Endothelial cell of umbilical vein (primary cell): Measurements from ENCODE around the gene COMP. TPM values are rescaled to one million over a fixed set of nuclear protein-coding genes. Genes with fewer than 3 reads are reported as not detected.

Source experiments
- BruUV-seq: library from RNA; stranded (reverse); fragments of 400-500 nt; replicated peaks from 2 replicates; lab custom pipeline; 2021; lab: Mats Ljungman, UMichigan
- CTCF ChIA-PET: fragments of 300-600, 350-600 bp; sonication (Branson Sonifier 250); formaldehyde crosslinking; loops from one replicate; lab custom pipeline; 2021; ENCODE audit warnings: antibody characterized with exemption, inconsistent platforms; lab: Charles Lee
- POLR2A ChIA-PET: fragments of 300-600, 350-600 bp; sonication (Branson Sonifier 250); formaldehyde crosslinking; loops from one replicate; lab custom pipeline; 2021; ENCODE audit warnings: antibody characterized with exemption, inconsistent platforms; lab: Charles Lee
- DNase-seq: peaks from one replicate; pipeline ENCODE4 v3.0.0-alpha.2; 2011; ENCODE audit warnings: low read depth, low spot score
- FAIRE-seq: peaks from 2 replicates; lab custom pipeline; 2011; peaks lifted over from hg19 to GRCh38; lab: Jason Lieb, UNC
- H2AFZ ChIP-seq: 2 replicates; pipeline ENCODE4 v1.6.0; 2012; ENCODE audit warnings: low read depth, low read length, control low read depth, inconsistent platforms
- H3K27ac ChIP-seq: 2 replicates; pipeline ENCODE4 v1.5.1; 2011; ENCODE audit warnings: low read depth, mild to moderate bottlenecking, control low read depth, low read length, moderate library complexity; ENCODE audit not compliant: insufficient read depth
- H3K27me3 ChIP-seq, 2 experiments: 2 replicates each; pipeline versions ENCODE4 v1.6.0 to v1.6.1; 2011; ENCODE audit warnings: low read length in 2 of 2, mixed read lengths in 1 of 2; ENCODE audit not compliant: control insufficient read depth in 2 of 2, insufficient read depth in 2 of 2
- H3K36me3 ChIP-seq, 2 experiments: 2 replicates in 1 of 2; 3 replicates in 1 of 2; pipeline ENCODE4 v1.5.1; 2011; ENCODE audit warnings: low read length in 2 of 2, mild to moderate bottlenecking in 1 of 2, moderate library complexity in 1 of 2; ENCODE audit not compliant: control insufficient read depth in 2 of 2, insufficient read depth in 2 of 2; ENCODE audit errors: extremely low read depth in 1 of 2
- H3K4me1 ChIP-seq: 3 replicates; pipeline ENCODE4 v1.5.1; 2011; ENCODE audit warnings: mild to moderate bottlenecking, low read length; ENCODE audit not compliant: control insufficient read depth, insufficient read depth; ENCODE audit errors: extremely low read depth
- H3K4me2 ChIP-seq: 2 replicates; pipeline ENCODE4 v1.6.1; 2011; ENCODE audit warnings: low read length, control low read depth, mixed read lengths; ENCODE audit not compliant: insufficient read depth
- H3K4me3 ChIP-seq, 3 experiments: fragments of 200-600 bp in 1 of 3; sonication (generic), shearing (Covaris generic) in 1 of 3; replicated peaks in 1 of 3; 2 replicates each; pipeline ENCODE4 v1.5.1; 2011 to 2016; ENCODE audit warnings: control low read depth in 3 of 3, low read length in 3 of 3, mild to moderate bottlenecking in 2 of 3, inconsistent platforms in 1 of 3, low read depth in 1 of 3, moderate library complexity in 1 of 3; ENCODE audit not compliant: insufficient read depth in 1 of 3
- H3K79me2 ChIP-seq: 2 replicates; pipeline ENCODE4 v1.6.0; 2012; ENCODE audit warnings: low read length, inconsistent platforms; ENCODE audit not compliant: control insufficient read depth, insufficient read depth
- H3K9ac ChIP-seq: replicated peaks from 2 replicates; pipeline ENCODE3; 2011; ENCODE audit warnings: low read length, control low read depth; ENCODE audit not compliant: insufficient read depth; ENCODE audit errors: extremely low read depth
- H3K9me1 ChIP-seq: replicated peaks from 3 replicates; pipeline ENCODE4 v1.6.0; 2011; ENCODE audit warnings: mild to moderate bottlenecking, low read length; ENCODE audit not compliant: control insufficient read depth, insufficient read depth; ENCODE audit errors: extremely low read depth
- H3K9me3 ChIP-seq: replicated peaks from 2 replicates; pipeline ENCODE4 v1.5.1; 2012; ENCODE audit warnings: low read length, inconsistent platforms; ENCODE audit not compliant: control insufficient read depth, insufficient read depth
- H4K20me1 ChIP-seq: replicated peaks from 2 replicates; pipeline ENCODE3; 2011; ENCODE audit warnings: mild to moderate bottlenecking, low read length; ENCODE audit not compliant: control insufficient read depth, insufficient read depth; ENCODE audit errors: extremely low read depth
- EZH2 ChIP-seq: IDR thresholded peaks from 2 replicates; pipeline ENCODE4 v1.6.1; 2012; ENCODE audit warnings: borderline replicate concordance, low read depth, mild to moderate bottlenecking, moderate library complexity, low read length, inconsistent platforms; ENCODE audit not compliant: severe bottlenecking
- FOS ChIP-seq: IDR thresholded peaks from 2 replicates; pipeline ENCODE4 v1.6.1; 2011; ENCODE audit warnings: mild to moderate bottlenecking, low read length, moderate library complexity, borderline replicate concordance; ENCODE audit not compliant: insufficient read depth
- GATA2 ChIP-seq: IDR thresholded peaks from 2 replicates; pipeline ENCODE4 v1.7.0; 2011; ENCODE audit warnings: low read depth, mild to moderate bottlenecking, moderate library complexity, mixed read lengths, low read length; ENCODE audit not compliant: insufficient read length, insufficient read depth
- JUN ChIP-seq: IDR thresholded peaks from 2 replicates; pipeline ENCODE4 v1.6.1; 2011; ENCODE audit warnings: borderline replicate concordance, low read depth; ENCODE audit not compliant: insufficient read length, insufficient read depth
- MYC ChIP-seq: IDR thresholded peaks from one replicate; pipeline ENCODE4 v1.6.1; 2011; ENCODE audit warnings: mild to moderate bottlenecking, low read depth, low read length
- POLR2A ChIP-seq: IDR thresholded peaks from 2 replicates; pipeline ENCODE4 v1.6.1; 2012; ENCODE audit warnings: low read depth, mild to moderate bottlenecking, control low read depth, low read length
- POLR2AphosphoS5 ChIP-seq: IDR thresholded peaks from 2 replicates; pipeline ENCODE4 v1.6.1; 2012; ENCODE audit warnings: low read depth, mild to moderate bottlenecking, control low read depth, low read length, moderate library complexity; ENCODE audit not compliant: insufficient read depth
- dilution Hi-C: fragments of 300-500 bp; cut with MboI; formaldehyde crosslinking; loops from one replicate; pipeline ENCODE4 v1.15.0; 2019; ENCODE audit warnings: low sequenced_read_pairs; ENCODE audit not compliant: extremely low pct_ligation_motif_present
- intact Hi-C: fragments of 100-400 bp; cut with micrococcal nuclease; formaldehyde crosslinking; loops from one replicate; pipeline ENCODE4 v1.10.0; 2022
- polyA plus RNA-seq, 4 experiments: library from polyadenylated mRNA; depleted of rRNA in 3 of 4; stranded (reverse) in 3 of 4; unstranded in 1 of 4; fragments of >200 nt; gene quantifications; 2 replicates each; pipeline versions ENCODE4 v1.2.1 to v1.2.3, GENCODE V29; 2011 to 2012; ENCODE audit warnings: missing spikeins in 1 of 4
- total RNA-seq: library from RNA; stranded (reverse); gene quantifications from 2 replicates; pipeline ENCODE4 v1.2.3, GENCODE V29; 2021
- TF ChIP-seq, protein P1 (sequence below): IDR thresholded peaks from 2 replicates; pipeline ENCODE4 v1.6.1; 2011; ENCODE audit not compliant: insufficient read depth, insufficient read length
- TF ChIP-seq, protein P2 (sequence below), 2 donors: IDR thresholded peaks; 1 replicate in 1 of 2; 2 replicates in 1 of 2; pipeline ENCODE4 v1.5.1; 2011; ENCODE audit warnings: low read length in 2 of 2, mild to moderate bottlenecking in 2 of 2, moderate library complexity in 2 of 2, control low read depth in 1 of 2, inconsistent platforms in 1 of 2, low read depth in 1 of 2; ENCODE audit not compliant: insufficient read depth in 1 of 2; ENCODE audit errors: extremely low read depth in 1 of 2

Gene COMP
- total and polyA plus RNA-seq, 2 donors (not counting 3 experiments of a cell fraction or from before 2014, with no cell fraction given), result not detected

DNA sequence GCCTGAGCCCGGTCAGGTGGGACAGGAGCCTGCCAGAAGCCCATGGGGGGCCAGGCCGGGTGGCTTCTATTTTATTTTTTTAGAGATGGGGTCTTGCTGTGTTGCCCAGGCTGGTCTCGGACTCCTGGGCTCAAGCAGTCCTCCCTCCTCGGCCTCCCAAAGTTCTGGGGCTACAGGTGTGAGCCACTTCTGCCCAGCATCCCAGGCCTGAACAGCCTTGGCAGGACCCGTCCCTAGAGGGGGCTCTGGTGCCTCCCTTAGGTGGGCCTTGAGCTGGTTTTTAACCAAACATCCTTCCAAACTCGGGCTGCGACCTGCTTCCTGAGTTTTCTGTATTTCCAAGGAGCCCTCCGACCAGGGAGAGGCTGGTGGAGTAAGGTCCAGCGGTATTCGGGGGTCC, 10.5 kb downstream of the COMP start:
- TF ChIP-seq, protein P1, sequence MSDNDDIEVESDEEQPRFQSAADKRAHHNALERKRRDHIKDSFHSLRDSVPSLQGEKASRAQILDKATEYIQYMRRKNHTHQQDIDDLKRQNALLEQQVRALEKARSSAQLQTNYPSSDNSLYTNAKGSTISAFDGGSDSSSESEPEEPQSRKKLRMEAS, result no peak
- TF ChIP-seq MYC, result no peak
- no peak for TF ChIP-seq GATA2
- TF ChIP-seq POLR2A, result no peak
- TF ChIP-seq POLR2AphosphoS5, result no peak
- TF ChIP-seq, protein P2, sequence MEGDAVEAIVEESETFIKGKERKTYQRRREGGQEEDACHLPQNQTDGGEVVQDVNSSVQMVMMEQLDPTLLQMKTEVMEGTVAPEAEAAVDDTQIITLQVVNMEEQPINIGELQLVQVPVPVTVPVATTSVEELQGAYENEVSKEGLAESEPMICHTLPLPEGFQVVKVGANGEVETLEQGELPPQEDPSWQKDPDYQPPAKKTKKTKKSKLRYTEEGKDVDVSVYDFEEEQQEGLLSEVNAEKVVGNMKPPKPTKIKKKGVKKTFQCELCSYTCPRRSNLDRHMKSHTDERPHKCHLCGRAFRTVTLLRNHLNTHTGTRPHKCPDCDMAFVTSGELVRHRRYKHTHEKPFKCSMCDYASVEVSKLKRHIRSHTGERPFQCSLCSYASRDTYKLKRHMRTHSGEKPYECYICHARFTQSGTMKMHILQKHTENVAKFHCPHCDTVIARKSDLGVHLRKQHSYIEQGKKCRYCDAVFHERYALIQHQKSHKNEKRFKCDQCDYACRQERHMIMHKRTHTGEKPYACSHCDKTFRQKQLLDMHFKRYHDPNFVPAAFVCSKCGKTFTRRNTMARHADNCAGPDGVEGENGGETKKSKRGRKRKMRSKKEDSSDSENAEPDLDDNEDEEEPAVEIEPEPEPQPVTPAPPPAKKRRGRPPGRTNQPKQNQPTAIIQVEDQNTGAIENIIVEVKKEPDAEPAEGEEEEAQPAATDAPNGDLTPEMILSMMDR (IDR thresholded peaks at IDR 0.05; ENCODE audit: extremely low read depth in 1 of 2, insufficient read depth in 1 of 2, low read depth in 1 of 2, low read length in 2 of 2), result no peak
- TF ChIP-seq JUN, result no peak
- TF ChIP-seq EZH2, result no peak
- no peak for TF ChIP-seq FOS
- Histone ChIP-seq H3K27ac (no peak overlapping the region), H3K4me1 (no peaks in the 10 kb centered on the region), H3K9me3 (no peaks in the 10 kb centered on the region), H3K79me2 (no peaks in the 10 kb centered on the region), H3K9me1 (no peaks in the 10 kb centered on the region), H3K27me3 (peaks cover 6 to 10% of the 10 kb centered on the region in 2 experiments), H3K36me3 (no peaks in the 10 kb centered on the region), H3K4me3 (no peak overlapping the region), H4K20me1 (no peaks in the 10 kb centered on the region), H3K9ac (no peak overlapping the region), H3K4me2 (no peak overlapping the region), H2AFZ (no peak overlapping the region)
- POLR2A ChIA-PET, result no interaction called here
- FAIRE-seq, result peak; percentile 40
- intact Hi-C loops (no loop called here), dilution Hi-C loops (no loop called here)
- no TSS peak for BruUV-seq
- DNase-seq, result no peak
- CTCF ChIA-PET, result interaction anchor here (0.5 to 1.0 kb wide), 4 partner anchors 43 to 67 kb away, joined by 3 to 4 read pairs (median 3); no protein-coding TSS in a partner anchor
